SK-N-SH (cell line): ENCODE measurements around the gene ZBTB6.

Experiments
- CTCF ChIP-seq: fragments of 200-600 bp; sonication (generic); IDR thresholded peaks from 2 replicates; pipeline ENCODE4 v1.6.1; 2017; ENCODE audit warnings: antibody characterized with exemption, mild to moderate bottlenecking, moderate library complexity
- MXI1 ChIP-seq: IDR thresholded peaks from 2 replicates; pipeline ENCODE4 v1.6.1; 2012; ENCODE audit warnings: mild to moderate bottlenecking, low read depth, low read length, improper control_type of control experiment
- RAD21 ChIP-seq: IDR thresholded peaks from 2 replicates; pipeline ENCODE4 v1.6.1; 2012; ENCODE audit warnings: mild to moderate bottlenecking, low read length
- SMC3 ChIP-seq: IDR thresholded peaks from 2 replicates; pipeline ENCODE4 v1.6.1; 2012; ENCODE audit warnings: low read depth, low read length, improper control_type of control experiment
- USF1 ChIP-seq: IDR thresholded peaks from 2 replicates; pipeline ENCODE4 v1.4.0; 2012; ENCODE audit warnings: low read depth, borderline replicate concordance
- USF2 ChIP-seq: fragments of 150-350 bp; IDR thresholded peaks from 2 replicates; pipeline ENCODE4 v1.6.1; 2017; ENCODE audit warnings: antibody characterized with exemption, low read length, low read depth, borderline replicate concordance
- TF ChIP-seq, protein P1 (sequence below): IDR thresholded peaks from 2 replicates; pipeline ENCODE4 v1.4.0; 2012; ENCODE audit warnings: low read depth

DNA sequence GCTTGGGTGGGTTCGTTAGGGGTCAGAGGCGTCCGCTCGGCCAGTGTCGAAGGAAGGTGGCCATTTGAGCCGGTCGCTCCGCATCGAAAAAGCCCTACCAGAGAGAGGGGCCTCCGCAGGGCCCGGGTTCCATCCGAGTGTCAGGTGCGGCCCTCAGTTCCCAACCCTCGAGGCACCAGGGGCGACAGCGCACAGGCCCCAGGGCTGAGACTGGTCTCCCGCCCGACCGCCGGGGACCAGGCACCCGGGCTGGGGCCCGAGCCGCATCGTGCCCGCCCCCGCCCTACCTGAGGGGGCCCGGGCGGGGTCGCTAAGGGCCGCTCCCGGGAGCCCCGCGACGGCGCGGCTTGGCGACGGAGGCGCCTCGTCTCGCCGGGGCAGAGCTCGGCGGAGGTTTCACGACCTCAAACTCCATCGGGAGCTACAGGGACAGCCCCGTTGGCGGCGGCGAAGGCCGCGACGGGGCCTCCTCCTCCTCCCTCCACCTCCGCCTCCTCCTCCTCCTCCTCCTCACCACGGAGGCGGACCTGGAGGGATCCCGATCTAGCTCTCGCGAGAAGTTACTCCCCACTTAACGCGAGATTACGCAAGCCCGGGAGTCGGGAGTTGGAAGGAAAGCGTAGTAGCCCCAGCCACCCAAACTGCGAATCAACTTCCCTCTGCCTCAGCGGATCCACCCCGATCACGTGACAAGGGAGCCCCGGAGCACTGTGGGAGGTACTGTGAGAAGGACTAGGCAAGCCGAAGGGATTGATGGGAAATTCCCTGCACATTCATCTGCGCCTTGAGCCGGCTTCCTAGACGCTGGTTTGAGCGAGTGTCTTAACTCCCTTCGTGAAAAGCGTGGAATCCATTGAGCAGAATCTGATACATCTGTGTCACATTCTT, 8.1 kb downstream of the ZBTB6 start, which contains the start of gene RC3H2:
- TF ChIP-seq SMC3 = no peak
- peak; percentile 97 for TF ChIP-seq USF1
- TF ChIP-seq USF2 = peak; percentile 87
- no peak for TF ChIP-seq CTCF
- TF ChIP-seq RAD21 = no peak
- TF ChIP-seq MXI1 = peak; percentile 87
- TF ChIP-seq, protein P1, sequence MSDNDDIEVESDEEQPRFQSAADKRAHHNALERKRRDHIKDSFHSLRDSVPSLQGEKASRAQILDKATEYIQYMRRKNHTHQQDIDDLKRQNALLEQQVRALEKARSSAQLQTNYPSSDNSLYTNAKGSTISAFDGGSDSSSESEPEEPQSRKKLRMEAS = peak; percentile 71
